Liver (tissue), 9 donors: Measurements from ENCODE around the gene ADAM10. TPM values are rescaled to one million over a fixed set of nuclear protein-coding genes. Genes with fewer than 3 reads are reported as not detected.

Source experiments
- DNase-seq: peaks from one replicate; pipeline ENCODE4 v3.0.0-alpha.2; 2017; ENCODE audit warnings: low spot score
- H3K27ac ChIP-seq, 2 donors: one replicate each; pipeline ENCODE4 v1.7.0; 2013; ENCODE audit warnings: inconsistent platforms in 2 of 2, low read length in 2 of 2, control low read depth in 1 of 2, low read depth in 1 of 2, mild to moderate bottlenecking in 1 of 2
- H3K27me3 ChIP-seq, 4 donors: one replicate each; pipeline versions ENCODE4 v1.6.1 to v1.7.0; 2013; ENCODE audit warnings: low read length in 3 of 4, inconsistent platforms in 1 of 4, mild to moderate bottlenecking in 1 of 4, moderate library complexity in 1 of 4; ENCODE audit not compliant: control insufficient read depth in 4 of 4, insufficient read depth in 4 of 4
- H3K36me3 ChIP-seq, 4 donors: one replicate each; pipeline versions ENCODE4 v1.6.1 to v1.7.0; 2013; ENCODE audit warnings: low read length in 3 of 4, mild to moderate bottlenecking in 3 of 4, low read depth in 1 of 4, moderate library complexity in 1 of 4; ENCODE audit not compliant: control insufficient read depth in 4 of 4, insufficient read depth in 3 of 4
- H3K4me1 ChIP-seq, 4 donors: one replicate each; pipeline versions ENCODE4 v1.6.1 to v1.7.0; 2013; ENCODE audit warnings: low read length in 3 of 4, mild to moderate bottlenecking in 3 of 4, moderate library complexity in 1 of 4; ENCODE audit not compliant: control insufficient read depth in 4 of 4, insufficient read depth in 4 of 4
- H3K4me3 ChIP-seq, 3 donors: one replicate each; pipeline versions ENCODE4 v1.6.1 to v1.7.0; 2013; ENCODE audit warnings: low read length in 3 of 3, control low read depth in 1 of 3, low read depth in 1 of 3, mild to moderate bottlenecking in 1 of 3
- H3K9ac ChIP-seq, 2 donors: one replicate each; pipeline ENCODE4 v1.7.0; 2013; ENCODE audit warnings: low read length in 2 of 2, mild to moderate bottlenecking in 2 of 2, moderate library complexity in 2 of 2, control low read depth in 1 of 2, low read depth in 1 of 2
- H3K9me3 ChIP-seq, 4 donors: one replicate each; pipeline versions ENCODE4 v1.6.1 to v1.7.0; 2013; ENCODE audit warnings: low read length in 3 of 4; ENCODE audit not compliant: control insufficient read depth in 4 of 4
- CTCF ChIP-seq: fragments of 150-350 bp; IDR thresholded peaks from 2 replicates; pipeline ENCODE4 v1.5.1; 2017; ENCODE audit warnings: improper control_type of control experiment, low read depth, low read length; ENCODE audit not compliant: missing input control
- FOXA1 ChIP-seq: IDR thresholded peaks from 2 replicates; pipeline ENCODE4 v1.6.1; 2016; ENCODE audit warnings: antibody characterized with exemption
- FOXA2 ChIP-seq: IDR thresholded peaks from 2 replicates; pipeline ENCODE4 v1.6.1; 2016; ENCODE audit warnings: antibody characterized with exemption
- GABPA ChIP-seq, 2 donors: IDR thresholded peaks in 1 of 2; conservative IDR thresholded peaks in 1 of 2; 2 replicates each; pipeline ENCODE4 v1.6.1; 2016; ENCODE audit warnings: antibody characterized with exemption in 2 of 2, mild to moderate bottlenecking in 1 of 2, moderate library complexity in 1 of 2
- HNF4A ChIP-seq, 2 donors: conservative IDR thresholded peaks; 2 replicates each; pipeline ENCODE4 v1.6.1; 2016; ENCODE audit warnings: antibody characterized with exemption in 2 of 2, mild to moderate bottlenecking in 2 of 2
- HNF4G ChIP-seq: IDR thresholded peaks from 2 replicates; pipeline ENCODE4 v1.6.1; 2016; ENCODE audit warnings: antibody characterized with exemption
- JUND ChIP-seq, 2 donors: IDR thresholded peaks; 2 replicates each; pipeline ENCODE4 v1.6.1; 2016; ENCODE audit warnings: antibody characterized with exemption in 2 of 2
- NR2F2 ChIP-seq: IDR thresholded peaks from 2 replicates; pipeline ENCODE4 v1.6.1; 2016; ENCODE audit warnings: antibody characterized with exemption
- RAD21 ChIP-seq, 2 donors: IDR thresholded peaks; 2 replicates each; pipeline ENCODE4 v1.6.1; 2016; ENCODE audit warnings: antibody characterized with exemption in 2 of 2, mild to moderate bottlenecking in 2 of 2
- REST ChIP-seq: IDR thresholded peaks from 2 replicates; pipeline ENCODE4 v1.6.1; 2016; ENCODE audit warnings: antibody characterized with exemption, mild to moderate bottlenecking
- SP1 ChIP-seq: IDR thresholded peaks from 2 replicates; pipeline ENCODE4 v1.6.1; 2018; ENCODE audit warnings: antibody characterized with exemption, mild to moderate bottlenecking
- TAF1 ChIP-seq: conservative IDR thresholded peaks from 2 replicates; pipeline ENCODE4 v1.6.1; 2016; ENCODE audit warnings: antibody characterized with exemption, mild to moderate bottlenecking
- WGBS: extraction: QIAGEN DNeasy Blood & Tissue Kit; methylation state at CpG from one replicate; pipeline ENCODE4 v1.1.7; 2013; 5-methylcytosine and 5-hydroxymethylcytosine counted together
- polyA plus RNA-seq, 2 donors: library from polyadenylated mRNA; stranded (reverse) in 1 of 2; unstranded in 1 of 2; fragments of 200-250 nt in 1 of 2; fragments of >200 nt in 1 of 2; fragmentation: Nextera tagmentation in 1 of 2; extraction: Ambion mirVana in 1 of 2; gene quantifications; one replicate each; pipeline versions ENCODE4 v1.2.1 to v1.2.3, GENCODE V29; 2013 to 2015
- total RNA-seq, 2 donors: library from RNA; depleted of rRNA; stranded (reverse); fragments of >200 nt; gene quantifications; one replicate each; pipeline ENCODE4 v1.2.3, GENCODE V29; 2014
- TF ChIP-seq, protein P1 (sequence below): IDR thresholded peaks from 2 replicates; pipeline ENCODE4 v1.6.1; 2016; ENCODE audit warnings: antibody characterized with exemption
- TF ChIP-seq, protein P2 (sequence below): IDR thresholded peaks from 2 replicates; pipeline ENCODE4 v1.6.1; 2016; ENCODE audit warnings: antibody characterized with exemption
- TF ChIP-seq, protein P3 (sequence below): IDR thresholded peaks from 2 replicates; pipeline ENCODE4 v1.6.1; 2016; ENCODE audit warnings: antibody characterized with exemption
- donor health status: healthy.
- donor health status: healthy.
- donor health status: healthy.
- donor health status: healthy.
- donor health status: healthy.

ADAM10 gene
- total and polyA plus RNA-seq, 4 donors: 12.6 to 55.6 (median 34.6) TPM

- Histone ChIP-seq H3K4me1 (no peaks in the 10 kb centered on the region), H3K9ac (no peak overlapping the region), H3K9me3 (no peaks in the 10 kb centered on the region), H3K27me3 (no peaks in the 10 kb centered on the region), H3K27ac (no peak overlapping the region), H3K36me3 (peaks cover 0 to 6% (median 2%) of the 10 kb centered on the region in 4 donors), H3K4me3 (no peak overlapping the region)
- DNase-seq: no peak
- WGBS: 93% methylated on average over 4 of the region's 4 CpGs
- no peak for TF ChIP-seq RAD21 (IDR thresholded peaks at IDR 0.05)
- TF ChIP-seq, protein P1, sequence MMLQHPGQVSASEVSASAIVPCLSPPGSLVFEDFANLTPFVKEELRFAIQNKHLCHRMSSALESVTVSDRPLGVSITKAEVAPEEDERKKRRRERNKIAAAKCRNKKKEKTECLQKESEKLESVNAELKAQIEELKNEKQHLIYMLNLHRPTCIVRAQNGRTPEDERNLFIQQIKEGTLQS: no peak
- TF ChIP-seq REST: no peak
- no peak for TF ChIP-seq HNF4G
- no peak for TF ChIP-seq TAF1
- no peak for TF ChIP-seq HNF4A (conservative IDR thresholded peaks at IDR 0.05)
- no peak for TF ChIP-seq JUND (IDR thresholded peaks at IDR 0.05)
- no peak for TF ChIP-seq FOXA1
- no peak for TF ChIP-seq FOXA2
- no peak for TF ChIP-seq CTCF
- no peak for TF ChIP-seq GABPA (IDR thresholded peaks at IDR 0.05 in 1 of 2, conservative IDR thresholded peaks at IDR 0.05 in 1 of 2)
- TF ChIP-seq, protein P2, sequence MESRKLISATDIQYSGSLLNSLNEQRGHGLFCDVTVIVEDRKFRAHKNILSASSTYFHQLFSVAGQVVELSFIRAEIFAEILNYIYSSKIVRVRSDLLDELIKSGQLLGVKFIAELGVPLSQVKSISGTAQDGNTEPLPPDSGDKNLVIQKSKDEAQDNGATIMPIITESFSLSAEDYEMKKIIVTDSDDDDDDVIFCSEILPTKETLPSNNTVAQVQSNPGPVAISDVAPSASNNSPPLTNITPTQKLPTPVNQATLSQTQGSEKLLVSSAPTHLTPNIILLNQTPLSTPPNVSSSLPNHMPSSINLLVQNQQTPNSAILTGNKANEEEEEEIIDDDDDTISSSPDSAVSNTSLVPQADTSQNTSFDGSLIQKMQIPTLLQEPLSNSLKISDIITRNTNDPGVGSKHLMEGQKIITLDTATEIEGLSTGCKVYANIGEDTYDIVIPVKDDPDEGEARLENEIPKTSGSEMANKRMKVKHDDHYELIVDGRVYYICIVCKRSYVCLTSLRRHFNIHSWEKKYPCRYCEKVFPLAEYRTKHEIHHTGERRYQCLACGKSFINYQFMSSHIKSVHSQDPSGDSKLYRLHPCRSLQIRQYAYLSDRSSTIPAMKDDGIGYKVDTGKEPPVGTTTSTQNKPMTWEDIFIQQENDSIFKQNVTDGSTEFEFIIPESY: no peak
- TF ChIP-seq SP1: no peak
- TF ChIP-seq, protein P3, sequence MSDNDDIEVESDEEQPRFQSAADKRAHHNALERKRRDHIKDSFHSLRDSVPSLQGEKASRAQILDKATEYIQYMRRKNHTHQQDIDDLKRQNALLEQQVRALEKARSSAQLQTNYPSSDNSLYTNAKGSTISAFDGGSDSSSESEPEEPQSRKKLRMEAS: no peak
Observed at GRCh38 chr15:58704155-58704865, 45.2 kb downstream of the ADAM10 start.

- H3K36me3 ChIP-seq: peaks cover 0 to 6% (median 2%) of the 10 kb centered on the region in 4 donors
- no peaks in the 10 kb centered on the region for H3K27me3 ChIP-seq
- TF ChIP-seq NR2F2: no peak
- TF ChIP-seq, protein P2: no peak
- TF ChIP-seq JUND (IDR thresholded peaks at IDR 0.05): no peak
- TF ChIP-seq, protein P3: no peak
- DNase-seq: no peak
- WGBS: 90% methylated on average over 4 of the region's 4 CpGs
- H3K4me3 ChIP-seq: no peak overlapping the region
- no peak overlapping the region for H3K27ac ChIP-seq
- no peak overlapping the region for H3K9ac ChIP-seq
- H3K9me3 ChIP-seq: peaks cover 0 to 3% (median 1%) of the 10 kb centered on the region in 4 donors
- H3K4me1 ChIP-seq: no peaks in the 10 kb centered on the region
Observed at GRCh38 chr15:58703610-58704009, 45.9 kb downstream of the ADAM10 start.
